Nephron (organoid): ENCODE results near the gene PSORS1C2.
"Not testable (repeated sequence)": the region's sequence is repeated elsewhere in the genome, so short reads cannot be mapped to it uniquely, and the experiment has no call there.

Experiments used
- H3K27ac Mint-ChIP-seq, 3 experiments: 2 replicates each; pipeline ENCODE4 v1.8.0; 2020; ENCODE audit warnings: mixed read lengths in 3 of 3, mild to moderate bottlenecking in 2 of 3, moderate library complexity in 1 of 3
- H3K27me3 Mint-ChIP-seq: 2 replicates; pipeline ENCODE4 v1.8.0; 2021; ENCODE audit warnings: low read depth, mild to moderate bottlenecking, moderate library complexity, mixed read lengths
- H3K36me3 Mint-ChIP-seq: 2 replicates; pipeline ENCODE4 v1.8.0; 2020; ENCODE audit warnings: low read depth, mixed read lengths
- H3K4me1 Mint-ChIP-seq: 2 replicates; pipeline ENCODE4 v1.8.0; 2020; ENCODE audit warnings: mixed read lengths
- H3K4me3 Mint-ChIP-seq, 3 experiments: 2 replicates each; pipeline ENCODE4 v1.8.0; 2020; ENCODE audit warnings: mild to moderate bottlenecking in 3 of 3, mixed read lengths in 3 of 3, moderate library complexity in 2 of 3
- H3K9me3 Mint-ChIP-seq: 2 replicates; pipeline ENCODE4 v1.8.0; 2020; ENCODE audit warnings: mixed read lengths
- CTCF ChIP-seq, 3 experiments: fragments of 200-600 bp; sonication (generic); IDR thresholded peaks; one replicate each; pipeline ENCODE4 v1.5.0; 2021; ENCODE audit warnings: antibody characterized with exemption in 3 of 3; ENCODE audit not compliant: unreplicated experiment in 3 of 3

Gene PSORS1C2

GRCh38 chr6:31169123-31169857 is 30.4 kb upstream of the PSORS1C2 start:
- peaks cover 31% of the 10 kb centered on the region for H3K27me3 Mint-ChIP-seq
- H3K27ac Mint-ChIP-seq, result no peak overlapping the region
- no peaks in the 10 kb centered on the region for H3K36me3 Mint-ChIP-seq
- no peaks in the 10 kb centered on the region for H3K9me3 Mint-ChIP-seq
- H3K4me1 Mint-ChIP-seq, result no peaks in the 10 kb centered on the region
- no peak for TF ChIP-seq CTCF (IDR thresholded peaks at IDR 0.05; ENCODE audit: unreplicated experiment in 3 of 3)
- H3K4me3 Mint-ChIP-seq, result no peak overlapping the region

- no peak for TF ChIP-seq CTCF (IDR thresholded peaks at IDR 0.05; ENCODE audit: unreplicated experiment in 3 of 3)
- H3K4me1 Mint-ChIP-seq, result no peaks in the 10 kb centered on the region
- H3K27me3 Mint-ChIP-seq, result peaks cover 28% of the 10 kb centered on the region
- H3K9me3 Mint-ChIP-seq, result no peaks in the 10 kb centered on the region
- peak overlapping the region in 1 of 3 experiments; percentile 2 for H3K27ac Mint-ChIP-seq
- H3K4me3 Mint-ChIP-seq, result no peak overlapping the region
- no peaks in the 10 kb centered on the region for H3K36me3 Mint-ChIP-seq
Measured at GRCh38 chr6:31168606-31169005, 29.7 kb upstream of the PSORS1C2 start.

GRCh38 chr6:31165986-31166385 is 27.1 kb upstream of the PSORS1C2 start:
- Mint-ChIP-seq H3K4me3 (no peak overlapping the region), H3K4me1 (no peaks in the 10 kb centered on the region), H3K27me3 (peaks cover 25% of the 10 kb centered on the region), H3K27ac (no peak overlapping the region), H3K36me3 (peaks cover 4% of the 10 kb centered on the region), H3K9me3 (no peaks in the 10 kb centered on the region)
- no peak for TF ChIP-seq CTCF (IDR thresholded peaks at IDR 0.05; ENCODE audit: unreplicated experiment in 3 of 3)

- not testable (repeated sequence) for H3K36me3 Mint-ChIP-seq, H3K4me3 Mint-ChIP-seq, H3K4me1 Mint-ChIP-seq, H3K27ac Mint-ChIP-seq, H3K9me3 Mint-ChIP-seq
- peaks cover 23% of the 10 kb centered on the region for H3K27me3 Mint-ChIP-seq
Measured at GRCh38 chr6:31165064-31165832, 26.4 kb upstream of the PSORS1C2 start.

GRCh38 chr6:31164475-31165063 is 25.7 kb upstream of the PSORS1C2 start:
- H3K27ac Mint-ChIP-seq, H3K36me3 Mint-ChIP-seq, H3K4me3 Mint-ChIP-seq, H3K9me3 Mint-ChIP-seq, H3K4me1 Mint-ChIP-seq: not testable (repeated sequence)
- H3K27me3 Mint-ChIP-seq, result peaks cover 17% of the 10 kb centered on the region

- Mint-ChIP-seq H3K27ac (no peak overlapping the region), H3K27me3 (peaks cover 11% of the 10 kb centered on the region), H3K4me3 (no peak overlapping the region), H3K36me3 (peaks cover 4% of the 10 kb centered on the region), H3K9me3 (no peaks in the 10 kb centered on the region), H3K4me1 (peaks cover 9% of the 10 kb centered on the region)
- TF ChIP-seq CTCF (IDR thresholded peaks at IDR 0.05; ENCODE audit: unreplicated experiment in 3 of 3), result no peak
Measured at GRCh38 chr6:31163922-31164321, 25.1 kb upstream of the PSORS1C2 start.
